Measurements from ENCODE around the gene MEAF6. TPM values are rescaled to one million over a fixed set of nuclear protein-coding genes. Genes with fewer than 3 reads are reported as not detected.

MEAF6 gene
- polyA plus RNA-seq (2012; rRNA removed), result 47.2 and 60.5 TPM in 2 replicates
- polyA plus RNA-seq (2012; cell fraction: cytosol; rRNA removed), result 69.0 and 74.2 TPM in 2 replicates
- polyA plus RNA-seq (2012; cell fraction: nucleus; rRNA removed), result 25.1 and 39.1 TPM in 2 replicates

DNA sequence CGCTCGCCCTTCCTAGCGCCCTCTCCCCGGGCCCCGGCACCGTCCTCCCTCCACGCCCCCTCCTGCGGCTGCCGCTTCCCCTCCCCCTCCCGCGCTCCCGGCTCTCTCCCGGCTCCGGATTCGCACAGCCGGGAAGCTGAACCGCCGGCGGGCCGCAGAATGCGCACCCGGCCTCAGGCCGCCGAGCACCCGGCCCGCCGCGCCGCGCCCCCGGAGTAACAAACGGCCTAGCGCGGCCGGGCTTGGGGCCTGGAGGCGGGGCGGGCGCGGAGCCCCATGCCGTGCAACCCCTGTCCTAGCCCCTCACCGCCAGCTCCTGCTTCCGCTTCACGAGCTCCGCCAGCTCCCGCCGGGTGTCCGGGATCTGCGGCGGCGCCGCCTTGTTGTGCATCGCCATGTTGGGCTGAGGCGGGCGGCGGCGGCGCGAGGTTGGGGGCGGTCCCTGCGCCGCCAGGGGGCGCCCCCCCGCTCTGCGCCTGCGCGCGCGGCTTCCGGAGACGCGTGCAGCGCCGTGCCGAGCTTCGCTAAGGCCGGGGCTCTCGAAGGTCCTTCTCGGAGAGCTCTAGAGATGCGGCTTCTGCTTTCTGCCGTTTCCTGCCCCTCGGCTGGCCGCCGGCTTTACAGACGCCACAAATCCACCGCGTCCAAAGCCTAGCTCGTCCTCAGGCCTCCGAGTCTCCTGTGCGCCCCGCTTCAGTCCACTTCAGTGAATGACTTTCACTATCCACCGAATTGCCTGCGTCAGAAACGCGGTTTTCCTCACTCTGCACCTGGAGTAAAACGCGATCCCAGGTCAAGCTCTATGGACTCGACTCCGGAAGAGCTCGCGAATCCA lies at the start of gene MEAF6:
Gene MEAF6, minus strand, starts transcription at position 417 of the 835 bp plus-strand sequence. Its CDS starts 20 bp downstream, at position 397.
- H3K9ac ChIP-seq, result peak within 1 kb of the TSS; percentile 95
- peak within 1 kb of the TSS; percentile 93 for H2AFZ ChIP-seq (ENCODE audit: low read depth)
- ChIA-PET POLR2A (interaction anchor here (0.6 to 1.4 kb wide), 8 partner anchors 10 to 42 kb away, joined by 3 to 5 read pairs (median 4); no protein-coding TSS in a partner anchor), CTCF (interaction anchor here (0.5 to 4.8 kb wide), 34 partner anchors 9 to 1204 kb away, joined by 3 to 38 read pairs (median 4); partner anchors contain the start of genes MTF1, RSPO1, SNIP1 and ZC3H12A)
- H3K27me3 ChIP-seq (ENCODE audit: insufficient read depth), result no peaks in the 10 kb centered on the region
- H3K4me2 ChIP-seq, result peak within 1 kb of the TSS; percentile 90
- H3K27ac ChIP-seq (ENCODE audit: low read depth in 2 of 2, low read length in 1 of 2), result peak within 1 kb of the TSS; percentile 94 to 97
- WGBS (ENCODE audit: low lambda C conversion rate), result under 1% methylated on average over 56 of the region's 100 CpGs
- H3F3A ChIP-seq (replicated peaks; ENCODE audit: insufficient read depth), result no peaks in the 10 kb centered on the region
- H3K9me3 ChIP-seq, result no peaks in the 10 kb centered on the region
- peak within 1 kb of the TSS; percentile 83 to 96 for H3K4me3 ChIP-seq (ENCODE audit: low read depth in 2 of 2, low read length in 1 of 2)
- H4K20me1 ChIP-seq (ENCODE audit: insufficient read depth), result peaks cover 7% of the 10 kb centered on the region; the same call in 1 of the 2 replicates
- TF ChIP-seq, protein P1, sequence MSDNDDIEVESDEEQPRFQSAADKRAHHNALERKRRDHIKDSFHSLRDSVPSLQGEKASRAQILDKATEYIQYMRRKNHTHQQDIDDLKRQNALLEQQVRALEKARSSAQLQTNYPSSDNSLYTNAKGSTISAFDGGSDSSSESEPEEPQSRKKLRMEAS (IDR thresholded peaks at IDR 0.05; ENCODE audit: low read depth), result peak; percentile 92; the same call in 1 of the 2 replicates
- TF ChIP-seq NRF1 (IDR thresholded peaks at IDR 0.05; ENCODE audit: low read depth, low read length) (peak; percentile 91), SIN3A (IDR thresholded peaks at IDR 0.05; ENCODE audit: borderline replicate concordance, low read depth, low read length) (peak; percentile 64; the same call in 1 of the 2 replicates), POLR2AphosphoS5 (IDR thresholded peaks at IDR 0.05; ENCODE audit: low read depth, low read length) (peak; percentile 90), ELF1 (IDR thresholded peaks at IDR 0.05) (peak; percentile 38; the same call in 1 of the 2 replicates), TEAD4 (IDR thresholded peaks at IDR 0.05; ENCODE audit: borderline replicate concordance, insufficient read depth) (no peak), YY1 (IDR thresholded peaks at IDR 0.05; ENCODE audit: low read depth) (peak; percentile 87), TAF1 (IDR thresholded peaks at IDR 0.05; ENCODE audit: borderline replicate concordance, low read depth, low read length) (peak; percentile 74; the same call in 1 of the 2 replicates), FOSL2 (IDR thresholded peaks at IDR 0.05; ENCODE audit: borderline replicate concordance, low read depth) (no peak; the same call in 1 of the 2 replicates), RAD21 (IDR thresholded peaks at IDR 0.05; ENCODE audit: low read length) (no peak), SMC3 (IDR thresholded peaks at IDR 0.05; ENCODE audit: low read depth, low read length) (peak; percentile 4; the same call in 1 of the 2 replicates), MXI1 (IDR thresholded peaks at IDR 0.05; ENCODE audit: low read depth, low read length) (peak; percentile 77; the same call in 1 of the 2 replicates)
- TF ChIP-seq, protein P2, sequence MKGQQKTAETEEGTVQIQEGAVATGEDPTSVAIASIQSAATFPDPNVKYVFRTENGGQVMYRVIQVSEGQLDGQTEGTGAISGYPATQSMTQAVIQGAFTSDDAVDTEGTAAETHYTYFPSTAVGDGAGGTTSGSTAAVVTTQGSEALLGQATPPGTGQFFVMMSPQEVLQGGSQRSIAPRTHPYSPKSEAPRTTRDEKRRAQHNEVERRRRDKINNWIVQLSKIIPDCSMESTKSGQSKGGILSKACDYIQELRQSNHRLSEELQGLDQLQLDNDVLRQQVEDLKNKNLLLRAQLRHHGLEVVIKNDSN (IDR thresholded peaks at IDR 0.05; ENCODE audit: borderline replicate concordance, low read depth), result no peak
- TF ChIP-seq, protein P3, sequence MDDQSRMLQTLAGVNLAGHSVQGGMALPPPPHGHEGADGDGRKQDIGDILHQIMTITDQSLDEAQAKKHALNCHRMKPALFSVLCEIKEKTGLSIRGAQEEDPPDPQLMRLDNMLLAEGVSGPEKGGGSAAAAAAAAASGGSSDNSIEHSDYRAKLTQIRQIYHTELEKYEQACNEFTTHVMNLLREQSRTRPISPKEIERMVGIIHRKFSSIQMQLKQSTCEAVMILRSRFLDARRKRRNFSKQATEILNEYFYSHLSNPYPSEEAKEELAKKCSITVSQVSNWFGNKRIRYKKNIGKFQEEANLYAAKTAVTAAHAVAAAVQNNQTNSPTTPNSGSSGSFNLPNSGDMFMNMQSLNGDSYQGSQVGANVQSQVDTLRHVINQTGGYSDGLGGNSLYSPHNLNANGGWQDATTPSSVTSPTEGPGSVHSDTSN (IDR thresholded peaks at IDR 0.05), result no peak
- TF ChIP-seq, protein P4, sequence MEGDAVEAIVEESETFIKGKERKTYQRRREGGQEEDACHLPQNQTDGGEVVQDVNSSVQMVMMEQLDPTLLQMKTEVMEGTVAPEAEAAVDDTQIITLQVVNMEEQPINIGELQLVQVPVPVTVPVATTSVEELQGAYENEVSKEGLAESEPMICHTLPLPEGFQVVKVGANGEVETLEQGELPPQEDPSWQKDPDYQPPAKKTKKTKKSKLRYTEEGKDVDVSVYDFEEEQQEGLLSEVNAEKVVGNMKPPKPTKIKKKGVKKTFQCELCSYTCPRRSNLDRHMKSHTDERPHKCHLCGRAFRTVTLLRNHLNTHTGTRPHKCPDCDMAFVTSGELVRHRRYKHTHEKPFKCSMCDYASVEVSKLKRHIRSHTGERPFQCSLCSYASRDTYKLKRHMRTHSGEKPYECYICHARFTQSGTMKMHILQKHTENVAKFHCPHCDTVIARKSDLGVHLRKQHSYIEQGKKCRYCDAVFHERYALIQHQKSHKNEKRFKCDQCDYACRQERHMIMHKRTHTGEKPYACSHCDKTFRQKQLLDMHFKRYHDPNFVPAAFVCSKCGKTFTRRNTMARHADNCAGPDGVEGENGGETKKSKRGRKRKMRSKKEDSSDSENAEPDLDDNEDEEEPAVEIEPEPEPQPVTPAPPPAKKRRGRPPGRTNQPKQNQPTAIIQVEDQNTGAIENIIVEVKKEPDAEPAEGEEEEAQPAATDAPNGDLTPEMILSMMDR (IDR thresholded peaks at IDR 0.05), result peak; percentile 70
- H3K79me2 ChIP-seq (ENCODE audit: insufficient read depth), result peaks cover 47% of the 10 kb centered on the region
- DNase-seq, result peak; percentile 98
- no peaks in the 10 kb centered on the region for H3K9me2 ChIP-seq
- peaks cover 0 to 15% of the 10 kb centered on the region in 2 experiments; a peak in 1 of 4 replicates for H3K4me1 ChIP-seq (ENCODE audit: control insufficient read depth in 1 of 2, insufficient read depth in 2 of 2, low read depth in 1 of 2, low read length in 1 of 2)
- H3K36me3 ChIP-seq (replicated peaks in 1 of 2; ENCODE audit: control insufficient read depth in 1 of 2, insufficient read depth in 2 of 2, low read length in 1 of 2), result peaks cover 16 to 19% of the 10 kb centered on the region in 2 experiments

Measured in SK-N-SH (cell line).